T-helper 17 cell (primary cell): ENCODE data around the gene STK33. TPM values are rescaled to one million over a fixed set of nuclear protein-coding genes. Genes with fewer than 3 reads are reported as not detected.

ENCODE experiments used
- ATAC-seq: fragments of 150-1000 bp; cut with Tn5 transposase; 2 replicates; pipeline ENCODE4 v1.10.0; 2021; ENCODE audit warnings: mild to moderate bottlenecking, moderate library complexity
- DNase-seq, 3 donors: peaks; one replicate each; pipeline versions ENCODE4 v3.0.0 to v3.0.0-alpha.2; 2020 to 2021
- H3K9me3 ChIP-seq: one replicate; pipeline ENCODE4 v1.7.0; 2013; ENCODE audit warnings: low read length, mild to moderate bottlenecking; ENCODE audit not compliant: control insufficient read depth, poor library complexity, severe bottlenecking
- H3K27ac Mint-ChIP-seq: one replicate; pipeline ENCODE4 v1.8.0; 2022; ENCODE audit warnings: mild to moderate bottlenecking, moderate library complexity, mixed read lengths
- H3K27me3 Mint-ChIP-seq: one replicate; pipeline ENCODE4 v1.8.0; 2022; ENCODE audit warnings: mixed read lengths
- H3K36me3 Mint-ChIP-seq: one replicate; pipeline ENCODE4 v1.8.0; 2022; ENCODE audit warnings: low read depth, mixed read lengths
- H3K4me1 Mint-ChIP-seq: one replicate; pipeline ENCODE4 v1.8.0; 2022; ENCODE audit warnings: mild to moderate bottlenecking, mixed read lengths
- H3K4me3 Mint-ChIP-seq: one replicate; pipeline ENCODE4 v1.8.0; 2022; ENCODE audit warnings: mild to moderate bottlenecking, moderate library complexity, mixed read lengths
- total RNA-seq, 4 donors: library from RNA in 2 of 4; stranded (reverse) in 2 of 4; gene quantifications; one replicate each; pipeline ENCODE4 v1.2.3 and lab custom pipeline; 2022 to 2026

STK33 gene
- total RNA-seq, 2 donors from 2014 or later: 0.55 to 0.62 TPM

- DNase-seq: no peak
- ATAC-seq: no peak
- H3K9me3 ChIP-seq: no peaks in the 10 kb centered on the region
- peaks cover 10% of the 10 kb centered on the region for H3K4me1 Mint-ChIP-seq
- H3K27me3 Mint-ChIP-seq: no peaks in the 10 kb centered on the region
- no peak overlapping the region for H3K4me3 Mint-ChIP-seq
- H3K27ac Mint-ChIP-seq: no peak overlapping the region
- peaks cover 18% of the 10 kb centered on the region for H3K36me3 Mint-ChIP-seq
Observed at GRCh38 chr11:8615291-8616032, 21.4 kb upstream of the STK33 start.

DNA sequence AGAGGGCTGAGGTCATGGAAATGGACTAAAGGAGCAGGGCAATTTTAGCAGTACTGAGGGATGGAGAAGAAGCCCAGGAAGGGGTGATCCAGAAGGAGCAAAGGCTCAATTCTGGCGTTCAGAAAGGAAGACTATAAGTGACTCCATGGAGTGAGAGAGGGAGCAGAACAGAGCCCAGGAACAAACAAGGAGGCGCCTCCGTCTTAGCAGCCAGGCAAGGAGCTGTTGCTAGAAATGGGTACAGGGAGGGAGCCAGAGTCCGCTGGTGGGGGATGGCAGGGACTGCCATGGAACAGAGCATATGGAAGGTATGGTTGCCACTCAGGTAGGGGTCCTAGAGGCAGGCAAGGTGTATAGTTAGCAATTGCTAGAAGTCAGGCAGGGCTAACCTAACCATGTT, 20.5 kb upstream of the STK33 start:
- H3K4me3 Mint-ChIP-seq: no peak overlapping the region
- no peaks in the 10 kb centered on the region for H3K27me3 Mint-ChIP-seq
- no peak overlapping the region for H3K27ac Mint-ChIP-seq
- no peaks in the 10 kb centered on the region for H3K9me3 ChIP-seq
- peaks cover 13% of the 10 kb centered on the region for H3K4me1 Mint-ChIP-seq
- peaks cover 15% of the 10 kb centered on the region for H3K36me3 Mint-ChIP-seq
- ATAC-seq (no peak), DNase-seq (no peak)

DNA sequence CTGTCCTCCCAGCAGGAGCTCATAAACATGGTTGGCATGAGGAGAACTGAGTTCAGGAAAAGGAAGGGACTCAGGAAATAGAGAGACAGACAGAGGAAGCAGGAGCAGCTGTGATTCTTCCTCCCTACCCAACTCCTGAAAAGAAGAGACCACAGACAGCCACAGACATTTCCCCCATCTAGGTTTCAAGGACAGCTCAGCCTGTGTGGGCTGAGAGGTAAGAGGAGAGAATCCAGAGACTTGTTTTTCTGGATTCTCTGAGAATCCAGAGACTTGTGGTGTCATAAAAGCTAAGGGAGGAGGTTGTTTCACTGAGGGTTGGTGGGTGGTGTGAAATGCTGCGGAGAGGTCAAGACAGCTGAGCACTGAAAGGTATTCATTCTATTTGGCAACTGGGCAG, 19.0 kb upstream of the STK33 start:
- no peaks in the 10 kb centered on the region for H3K27me3 Mint-ChIP-seq
- peak overlapping the region; percentile 68 for H3K27ac Mint-ChIP-seq
- peaks cover 12% of the 10 kb centered on the region for H3K36me3 Mint-ChIP-seq
- H3K4me3 Mint-ChIP-seq: no peak overlapping the region
- no peak for ATAC-seq
- DNase-seq: no peak
- peaks cover 11% of the 10 kb centered on the region for H3K4me1 Mint-ChIP-seq
- no peaks in the 10 kb centered on the region for H3K9me3 ChIP-seq

DNA sequence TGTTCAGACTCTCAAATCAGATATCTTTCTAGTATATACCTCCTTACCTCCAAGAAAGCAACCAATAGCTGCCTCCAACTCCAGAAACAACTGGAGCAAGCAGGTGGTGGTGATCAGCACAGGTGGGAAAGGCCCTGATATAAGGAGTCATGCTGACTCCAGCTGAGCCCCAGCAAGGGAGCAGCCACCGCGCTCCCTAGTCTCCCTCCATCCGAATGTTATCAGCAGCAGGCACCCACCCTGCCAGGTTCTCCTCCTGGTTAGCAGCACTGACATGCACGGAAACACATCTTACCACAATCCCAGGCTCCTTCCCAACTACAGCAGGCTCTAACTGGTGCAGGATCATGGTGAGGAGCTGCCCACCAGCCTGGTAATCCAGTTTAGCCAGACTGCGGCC, 18.5 kb upstream of the STK33 start:
- Mint-ChIP-seq H3K36me3 (peaks cover 12% of the 10 kb centered on the region), H3K27ac (peak overlapping the region; percentile 68), H3K4me1 (peaks cover 11% of the 10 kb centered on the region), H3K4me3 (no peak overlapping the region), H3K27me3 (no peaks in the 10 kb centered on the region)
- no peak for DNase-seq
- no peak for ATAC-seq
- no peaks in the 10 kb centered on the region for H3K9me3 ChIP-seq

GRCh38 chr11:8610532-8611116, 16.6 kb upstream of the STK33 start:
- peaks cover 10% of the 10 kb centered on the region for H3K27me3 Mint-ChIP-seq
- no peaks in the 10 kb centered on the region for H3K9me3 ChIP-seq

DNA sequence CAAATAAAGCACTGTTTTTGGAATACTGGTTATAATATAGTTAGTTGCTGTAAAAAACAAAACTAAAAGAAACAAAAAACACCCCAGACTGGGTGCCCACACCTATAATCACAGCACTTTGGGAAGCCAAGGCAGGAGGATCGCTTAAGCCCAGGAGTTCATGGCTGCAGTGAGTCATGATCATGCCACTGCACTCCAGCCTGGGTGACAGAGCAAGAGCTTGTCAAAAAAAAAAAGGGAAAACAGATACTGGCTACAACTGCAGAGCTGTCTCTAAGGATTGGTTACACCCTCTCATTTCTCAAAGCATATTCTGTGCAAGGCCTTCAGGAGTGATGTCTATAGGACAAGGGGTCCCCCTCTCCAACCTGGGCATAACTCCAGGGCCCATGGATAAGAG, 14.6 kb upstream of the STK33 start:
- Mint-ChIP-seq H3K36me3 (peaks cover 3% of the 10 kb centered on the region), H3K4me1 (peaks cover 10% of the 10 kb centered on the region), H3K4me3 (no peak overlapping the region), H3K27me3 (peaks cover 28% of the 10 kb centered on the region), H3K27ac (no peak overlapping the region)
- ATAC-seq (no peak), DNase-seq (no peak)
- H3K9me3 ChIP-seq: no peaks in the 10 kb centered on the region

More at GRCh38 chr11:8610532-8611116, 16.6 kb upstream of the STK33 start:
- H3K27ac Mint-ChIP-seq: peak overlapping the region; percentile 47
- ATAC-seq (peak; percentile 79), DNase-seq (no peak)
- peaks cover 11% of the 10 kb centered on the region for H3K4me1 Mint-ChIP-seq
- peaks cover 6% of the 10 kb centered on the region for H3K36me3 Mint-ChIP-seq
- no peak overlapping the region for H3K4me3 Mint-ChIP-seq

GRCh38 chr11:8605971-8606563, 12.0 kb upstream of the STK33 start:
- ATAC-seq: no peak
- no peaks in the 10 kb centered on the region for H3K36me3 Mint-ChIP-seq

GRCh38 chr11:8604078-8604723, 10.2 kb upstream of the STK33 start:
- H3K9me3 ChIP-seq: no peaks in the 10 kb centered on the region
- ATAC-seq: peak; percentile 47
- Mint-ChIP-seq H3K27ac (no peak overlapping the region), H3K4me1 (no peaks in the 10 kb centered on the region), H3K36me3 (no peaks in the 10 kb centered on the region), H3K27me3 (peaks cover 48% of the 10 kb centered on the region), H3K4me3 (no peak overlapping the region)
- DNase-seq: no peak

More at GRCh38 chr11:8605971-8606563, 12.0 kb upstream of the STK33 start:
- no peaks in the 10 kb centered on the region for H3K9me3 ChIP-seq
- peaks cover 42% of the 10 kb centered on the region for H3K27me3 Mint-ChIP-seq
- no peak overlapping the region for H3K4me3 Mint-ChIP-seq
- H3K27ac Mint-ChIP-seq: no peak overlapping the region
- DNase-seq: no peak
- H3K4me1 Mint-ChIP-seq: peaks cover 4% of the 10 kb centered on the region

DNA sequence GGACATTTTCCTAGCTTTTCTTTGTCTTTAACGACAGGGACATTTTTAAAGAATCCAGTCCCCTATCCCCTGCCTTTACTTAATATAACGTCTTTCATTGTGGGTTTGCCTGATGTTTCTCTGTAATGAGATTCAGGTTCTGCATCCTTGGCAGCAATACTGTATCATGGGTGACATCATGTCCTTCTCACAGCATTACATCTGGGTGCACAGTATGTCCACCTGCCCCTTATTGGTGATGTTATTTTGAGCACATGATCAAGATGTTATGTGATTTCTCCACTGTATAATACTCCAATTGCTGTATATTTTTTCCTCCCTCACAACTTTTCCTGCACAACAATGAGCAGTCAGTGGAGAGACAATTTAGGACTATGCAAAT, 9.7 kb upstream of the STK33 start:
- H3K4me1 Mint-ChIP-seq: no peaks in the 10 kb centered on the region
- no peaks in the 10 kb centered on the region for H3K9me3 ChIP-seq
- no peak for ATAC-seq
- no peak overlapping the region for H3K27ac Mint-ChIP-seq
- H3K36me3 Mint-ChIP-seq: no peaks in the 10 kb centered on the region
- H3K4me3 Mint-ChIP-seq: no peak overlapping the region
- DNase-seq: no peak
- peaks cover 51% of the 10 kb centered on the region for H3K27me3 Mint-ChIP-seq

DNA sequence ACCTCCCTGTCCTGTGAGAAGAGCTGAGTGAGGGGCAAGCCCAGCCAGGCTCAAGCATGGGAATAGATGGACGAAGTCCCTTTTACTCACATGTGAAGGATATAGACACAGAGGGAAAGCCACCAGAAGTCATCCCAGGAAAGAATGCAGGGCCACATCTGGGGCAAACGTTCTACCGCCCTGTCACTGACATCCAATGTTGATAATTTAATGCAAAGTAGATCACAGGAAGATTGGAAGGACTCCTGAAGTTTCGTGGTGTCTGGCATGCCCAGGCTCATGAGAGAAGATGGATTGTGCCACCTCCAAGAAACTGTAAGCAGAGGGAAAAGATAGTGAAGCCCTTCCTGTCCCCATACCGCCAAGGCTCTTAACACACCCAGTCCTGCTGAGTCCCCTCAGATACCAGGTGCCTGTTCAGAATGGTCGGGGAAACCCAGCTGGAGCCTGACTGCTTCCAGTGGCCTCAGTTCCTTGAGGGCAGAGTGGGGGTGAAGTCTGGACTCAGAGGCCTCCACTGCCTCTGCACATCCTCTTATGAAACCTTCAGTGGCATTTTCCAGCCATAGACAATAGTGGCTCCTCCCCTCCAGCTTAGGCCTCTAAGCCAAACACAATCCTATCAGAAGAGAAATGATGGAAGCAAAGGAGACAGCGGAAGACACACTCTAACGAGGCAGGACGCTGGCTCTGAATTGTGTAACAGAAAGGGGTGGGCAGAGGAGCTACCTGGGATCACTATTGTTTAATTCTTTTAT, 7.5 kb upstream of the STK33 start:
- no peak for ATAC-seq
- Mint-ChIP-seq H3K27me3 (peaks cover 69% of the 10 kb centered on the region), H3K36me3 (no peaks in the 10 kb centered on the region), H3K4me3 (no peak overlapping the region), H3K27ac (no peak overlapping the region), H3K4me1 (no peaks in the 10 kb centered on the region)
- H3K9me3 ChIP-seq: no peaks in the 10 kb centered on the region
- no peak for DNase-seq

DNA sequence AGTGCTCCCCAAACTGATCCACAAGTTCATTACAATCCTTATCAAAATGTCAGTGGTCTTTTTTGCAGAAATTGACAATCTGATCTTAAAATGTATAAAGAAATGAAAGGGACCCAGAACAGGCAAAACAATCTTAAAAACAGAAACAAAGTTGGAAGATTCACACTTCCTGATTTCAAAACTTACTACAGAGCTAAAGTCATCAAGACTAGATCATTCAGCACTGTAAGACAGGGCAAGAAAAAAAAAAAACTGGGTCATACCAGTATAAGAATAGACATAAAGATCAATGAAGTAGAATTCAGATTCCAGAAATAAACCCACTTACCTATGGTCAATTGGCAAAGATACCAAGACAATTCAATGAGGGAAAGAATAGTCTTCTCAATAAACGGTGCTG, 4.5 kb upstream of the STK33 start:
- no peaks in the 10 kb centered on the region for H3K9me3 ChIP-seq
- ATAC-seq: no peak
- DNase-seq: no peak
- no peak overlapping the region for H3K4me3 Mint-ChIP-seq
- H3K36me3 Mint-ChIP-seq: no peaks in the 10 kb centered on the region
- H3K4me1 Mint-ChIP-seq: peaks cover 1% of the 10 kb centered on the region
- H3K27ac Mint-ChIP-seq: no peak overlapping the region
- H3K27me3 Mint-ChIP-seq: peaks cover 66% of the 10 kb centered on the region

- H3K27me3 Mint-ChIP-seq: peaks cover 72% of the 10 kb centered on the region
Observed at GRCh38 chr11:8597182-8597581, 3.2 kb upstream of the STK33 start.

More at GRCh38 chr11:8597182-8597581, 3.2 kb upstream of the STK33 start:
- H3K36me3 Mint-ChIP-seq: peaks cover 3% of the 10 kb centered on the region
- H3K27ac Mint-ChIP-seq: no peak overlapping the region
- H3K4me1 Mint-ChIP-seq: peaks cover 7% of the 10 kb centered on the region
- ATAC-seq: no peak
- H3K9me3 ChIP-seq: no peaks in the 10 kb centered on the region
- no peak overlapping the region for H3K4me3 Mint-ChIP-seq
- no peak for DNase-seq
